SK-N-SH treated with all-trans-retinoic acid at 6 μM for 48 hours (cell line): ENCODE measurements around the gene FNDC7.

Experiments
- PPARA ChIP-seq: fragments of 250-450 bp; sonication (Bioruptor Pico); IDR thresholded peaks from 2 replicates; pipeline ENCODE4 v1.5.0; 2020; ENCODE audit warnings: mild to moderate bottlenecking, borderline replicate concordance
- TF ChIP-seq, protein P1 (sequence below): fragments of 250-450 bp; sonication (Bioruptor Pico); IDR thresholded peaks from 2 replicates; pipeline ENCODE4 v1.5.1; 2020; ENCODE audit warnings: low read depth, mild to moderate bottlenecking, moderate library complexity

DNA sequence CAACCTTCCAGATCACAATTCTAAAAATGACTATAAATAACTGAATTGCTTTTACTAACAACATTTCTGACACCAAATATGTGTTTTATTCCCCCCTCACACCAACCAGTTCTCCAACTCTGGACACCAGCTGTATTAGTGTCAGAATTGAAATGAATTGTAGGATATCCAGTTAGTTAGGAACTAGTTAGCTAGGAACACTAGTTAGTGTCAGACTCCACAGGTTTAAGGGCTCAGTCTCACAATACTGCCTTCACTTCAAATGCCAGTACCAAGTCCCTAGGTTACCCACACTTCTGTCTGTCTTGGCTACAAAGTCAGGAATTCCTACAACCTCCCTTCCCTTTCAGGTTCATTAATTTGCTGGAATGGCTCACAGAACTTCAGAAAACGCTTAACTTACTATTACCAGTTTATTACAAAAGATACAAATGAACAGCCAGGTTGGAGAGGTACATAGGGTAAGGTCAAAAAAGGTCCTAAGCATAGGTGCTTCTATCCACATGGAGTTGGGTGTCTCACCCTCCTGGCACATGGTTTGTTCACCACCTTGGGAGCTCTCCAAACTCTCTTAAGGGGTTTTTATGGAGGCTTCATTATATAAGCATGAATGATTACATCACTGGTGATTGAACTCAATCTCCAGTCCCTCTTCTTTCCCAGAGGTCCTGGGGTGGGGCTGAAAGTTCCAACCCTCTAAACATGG, 37.9 kb downstream of the FNDC7 start:
- TF ChIP-seq, protein P1, sequence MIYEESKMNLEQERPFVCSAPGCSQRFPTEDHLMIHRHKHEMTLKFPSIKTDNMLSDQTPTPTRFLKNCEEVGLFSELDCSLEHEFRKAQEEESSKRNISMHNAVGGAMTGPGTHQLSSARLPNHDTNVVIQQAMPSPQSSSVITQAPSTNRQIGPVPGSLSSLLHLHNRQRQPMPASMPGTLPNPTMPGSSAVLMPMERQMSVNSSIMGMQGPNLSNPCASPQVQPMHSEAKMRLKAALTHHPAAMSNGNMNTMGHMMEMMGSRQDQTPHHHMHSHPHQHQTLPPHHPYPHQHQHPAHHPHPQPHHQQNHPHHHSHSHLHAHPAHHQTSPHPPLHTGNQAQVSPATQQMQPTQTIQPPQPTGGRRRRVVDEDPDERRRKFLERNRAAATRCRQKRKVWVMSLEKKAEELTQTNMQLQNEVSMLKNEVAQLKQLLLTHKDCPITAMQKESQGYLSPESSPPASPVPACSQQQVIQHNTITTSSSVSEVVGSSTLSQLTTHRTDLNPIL (CRISPR knock-in tag), result no peak
- no peak for TF ChIP-seq PPARA
